HCT116 (cell line): Measurements from ENCODE around the gene KLF4. TPM values are rescaled to one million over a fixed set of nuclear protein-coding genes. Genes with fewer than 3 reads are reported as not detected.
A peak's percentile ranks its signal among the peaks of the same experiment; 100 is the strongest.

Experiments used
- ATAC-seq: fragments of 200-7000 bp; cut with Tn5 transposase; 2 replicates; pipeline ENCODE4 v1.9.1; 2020; ENCODE audit warnings: mild to moderate bottlenecking, moderate library complexity
- BruUV-seq: library from RNA; stranded (reverse); fragments of 400-500 nt; replicated peaks from 2 replicates; lab custom pipeline; 2021; lab: Mats Ljungman, UMichigan
- CTCF ChIA-PET: fragments of 300-600 bp; sonication (Branson Sonifier 250); formaldehyde crosslinking; loops from one replicate; lab custom pipeline; 2021; ENCODE audit warnings: antibody characterized with exemption; lab: Charles Lee
- POLR2A ChIA-PET: fragments of 300-600, 350-600 bp; sonication (Branson Sonifier 250); formaldehyde crosslinking; loops from one replicate; lab custom pipeline; 2021; ENCODE audit warnings: antibody characterized with exemption; lab: Charles Lee
- RAD21 ChIA-PET, 2 experiments: fragments of 300-600 bp; sonication (Branson Sonifier 250); formaldehyde crosslinking; loops; one replicate each; lab custom pipeline; 2023; ENCODE audit warnings: low total read pairs in 2 of 2; ENCODE audit not compliant: uncharacterized antibody in 2 of 2, unreplicated experiment in 2 of 2, low non-redundant PET in 1 of 2; lab: Charles Lee
- DNase-seq: peaks from one replicate; pipeline ENCODE4 v3.0.0-alpha.2; 2010; ENCODE audit warnings: low read depth, low spot score
- H2AFZ ChIP-seq: fragments of 200-600 bp; shearing (Covaris generic), sonication (generic); 2 replicates; pipeline ENCODE4 v1.6.1; 2017; ENCODE audit warnings: low read depth, mixed run types, mixed read lengths, antibody characterized with exemption, low read length; ENCODE audit not compliant: poor library complexity, severe bottlenecking
- H3K27ac ChIP-seq: 2 replicates; pipeline ENCODE4 v1.5.1; 2012; ENCODE audit warnings: low read depth, low read length
- H3K27me3 ChIP-seq: fragments of 200-600 bp; sonication (generic); 2 replicates; pipeline ENCODE4 v1.6.1; 2016; ENCODE audit warnings: mixed run types, low read length, mixed read lengths; ENCODE audit not compliant: insufficient read depth
- H3K36me3 ChIP-seq, 2 experiments: fragments of 200-500 bp in 1 of 2; fragments of 200-600 bp in 1 of 2; sonication (Bioruptor generic) in 1 of 2; sonication (generic) in 1 of 2; 2 replicates each; pipeline versions ENCODE4 v1.5.1 to v1.6.1; 2014 to 2016; ENCODE audit warnings: low read length in 2 of 2, inconsistent platforms in 1 of 2, mixed read lengths in 1 of 2, mixed run types in 1 of 2; ENCODE audit not compliant: insufficient read depth in 2 of 2, control insufficient read depth in 1 of 2
- H3K4me1 ChIP-seq, 2 experiments: fragments of 200-600 bp in 1 of 2; sonication (generic) in 1 of 2; 2 replicates each; pipeline versions ENCODE4 v1.5.1 to v1.6.1; 2012 to 2017; ENCODE audit warnings: low read length in 2 of 2, inconsistent platforms in 1 of 2, mild to moderate bottlenecking in 1 of 2, mixed read lengths in 1 of 2, mixed run types in 1 of 2, moderate library complexity in 1 of 2; ENCODE audit not compliant: insufficient read depth in 2 of 2, control insufficient read depth in 1 of 2
- H3K4me2 ChIP-seq: fragments of 200-600 bp; sonication (generic); 2 replicates; pipeline ENCODE4 v1.6.1; 2017; ENCODE audit warnings: mixed run types, low read length, mixed read lengths
- H3K4me3 ChIP-seq, 2 experiments: fragments of 200-600 bp in 1 of 2; sonication (generic) in 1 of 2; replicated peaks in 1 of 2; 2 replicates each; pipeline ENCODE4 v1.5.1; 2011 to 2016; ENCODE audit warnings: low read length in 2 of 2, control low read depth in 1 of 2, low read depth in 1 of 2, mild to moderate bottlenecking in 1 of 2, mixed read lengths in 1 of 2, mixed run types in 1 of 2
- H3K79me2 ChIP-seq: fragments of 200-600 bp; sonication (generic); 2 replicates; pipeline ENCODE4 v1.6.1; 2017; ENCODE audit warnings: mild to moderate bottlenecking, mixed run types, low read length, moderate library complexity, mixed read lengths; ENCODE audit not compliant: insufficient read depth
- H3K9ac ChIP-seq: fragments of 200-600 bp; sonication (generic); 2 replicates; pipeline ENCODE4 v1.6.1; 2016; ENCODE audit warnings: low read length, mixed read lengths
- H3K9me2 ChIP-seq: fragments of 200-600 bp; sonication (generic), shearing (Covaris generic); 2 replicates; pipeline ENCODE4 v1.6.1; 2017; ENCODE audit warnings: mixed run types, mild to moderate bottlenecking, moderate library complexity; ENCODE audit not compliant: insufficient read depth
- H3K9me3 ChIP-seq, 2 experiments: fragments of 200-500 bp in 1 of 2; fragments of 200-600 bp in 1 of 2; sonication (Bioruptor generic) in 1 of 2; sonication (generic) in 1 of 2; 2 replicates each; pipeline ENCODE4 v1.6.1; 2014 to 2017; ENCODE audit warnings: low read length in 2 of 2, mixed read lengths in 2 of 2, inconsistent platforms in 1 of 2, low read depth in 1 of 2, mild to moderate bottlenecking in 1 of 2, mixed run types in 1 of 2, moderate library complexity in 1 of 2; ENCODE audit not compliant: control insufficient read depth in 1 of 2, insufficient read depth in 1 of 2
- H4K20me1 ChIP-seq: fragments of 200-600 bp; sonication (generic), shearing (Covaris generic); 2 replicates; pipeline ENCODE4 v1.6.1; 2017; ENCODE audit warnings: mixed run types, mild to moderate bottlenecking, moderate library complexity; ENCODE audit not compliant: insufficient read depth
- CTCF ChIP-seq, 3 experiments: fragments of 200-600 bp in 1 of 3; sonication (generic) in 1 of 3; IDR thresholded peaks in 2 of 3; conservative IDR thresholded peaks in 1 of 3; 2 replicates each; pipeline ENCODE4 v1.5.1; 2012 to 2017; ENCODE audit warnings: low read depth in 2 of 3, low read length in 2 of 3, antibody characterized with exemption in 1 of 3, borderline replicate concordance in 1 of 3, control low read depth in 1 of 3, mild to moderate bottlenecking in 1 of 3, mixed read lengths in 1 of 3, mixed run types in 1 of 3, moderate library complexity in 1 of 3; ENCODE audit not compliant: insufficient read depth in 1 of 3
- POLR2A ChIP-seq: IDR thresholded peaks from 2 replicates; pipeline ENCODE4 v1.7.0; 2011; ENCODE audit warnings: borderline replicate concordance; ENCODE audit not compliant: insufficient read depth, insufficient read length; ENCODE audit errors: extremely low read depth
- POLR2AphosphoS5 ChIP-seq: IDR thresholded peaks from 2 replicates; pipeline ENCODE4 v1.6.1; 2011; ENCODE audit warnings: mild to moderate bottlenecking, low read depth, low read length, moderate library complexity
- YY1 ChIP-seq: IDR thresholded peaks from 2 replicates; pipeline ENCODE4 v1.6.1; 2011; ENCODE audit warnings: low read length, low read depth, moderate library complexity, mild to moderate bottlenecking; ENCODE audit not compliant: insufficient replicate concordance; ENCODE audit errors: extremely low read depth
- ZBTB33 ChIP-seq: IDR thresholded peaks from 2 replicates; pipeline ENCODE4 v1.6.1; 2011; ENCODE audit warnings: mild to moderate bottlenecking, low read length, moderate library complexity; ENCODE audit not compliant: insufficient replicate concordance; ENCODE audit errors: extremely low read depth
- ZNF274 ChIP-seq: fragments of 200-500 bp; sonication (Bioruptor generic); IDR thresholded peaks from 2 replicates; pipeline ENCODE4 v1.6.1; 2014; ENCODE audit warnings: mild to moderate bottlenecking, low read depth, low read length, inconsistent platforms
- intact Hi-C: fragments of 100-400 bp; cut with micrococcal nuclease; formaldehyde crosslinking; loops from 2 replicates; pipeline ENCODE4 v1.10.0; 2022
- total RNA-seq: library from RNA; stranded (reverse); gene quantifications from one replicate; pipeline ENCODE4 v1.2.1, GENCODE V29; 2021; ENCODE audit not compliant: unreplicated experiment

The KLF4 gene
- total RNA-seq, 1 experiment from 2014 or later: 92.8 TPM

- TF ChIP-seq YY1 (no peak), ZBTB33 (no peak), POLR2A (no peak), ZNF274 (no peak), CTCF (IDR thresholded peaks at IDR 0.05 in 2 of 3, conservative IDR thresholded peaks at IDR 0.05 in 1 of 3; ENCODE audit: borderline replicate concordance in 1 of 3, insufficient read depth in 1 of 3, low read depth in 2 of 3, low read length in 2 of 3) (peak in 2 of 3 experiments; percentile 44 to 59; a peak in 3 of 6 replicates), POLR2AphosphoS5 (peak; percentile 69)
- TF ChIP-seq, all 23 proteins: peak for 2
- Histone ChIP-seq H2AFZ (no peak overlapping the region), H3K79me2 (peaks cover 41% of the 10 kb centered on the region), H3K4me3 (no peak overlapping the region), H3K9me3 (no peaks in the 10 kb centered on the region), H3K27me3 (no peaks in the 10 kb centered on the region), H3K27ac (no peak overlapping the region), H4K20me1 (no peaks in the 10 kb centered on the region), H3K9ac (no peak overlapping the region), H3K4me1 (peaks cover 13 to 37% of the 10 kb centered on the region in 2 experiments; a peak in 3 of 4 replicates), H3K9me2 (no peaks in the 10 kb centered on the region), H3K4me2 (no peak overlapping the region), H3K36me3 (peaks cover 16 to 29% of the 10 kb centered on the region in 2 experiments)
- peak; percentile 64 for DNase-seq
- POLR2A ChIA-PET: interaction anchor here (1.1 kb wide), 2 partner anchors 228 to 265 kb away, joined by 3 read pairs; no protein-coding TSS in a partner anchor
- RAD21 ChIA-PET: interaction anchor here in 1 of 2 experiments (1.2 kb wide), 1 partner anchor 788 kb away, joined by 3 read pairs; no protein-coding TSS in a partner anchor
- ATAC-seq: peak; percentile 63
- BruUV-seq: no TSS peak
- CTCF ChIA-PET: interaction anchor here (0.7 to 3.9 kb wide), 7 partner anchors 19 to 1082 kb away, joined by 3 to 12 read pairs (median 4); no protein-coding TSS in a partner anchor
- intact Hi-C loops: loop anchor here (1.0 to 10.0 kb wide), 8 partner anchors 267 to 1083 kb away; no protein-coding TSS in a partner anchor
These were observed 5.3 kb downstream of the KLF4 start for GRCh38 chr9:107484117-107484723.
